ENCODE results near the gene UBC. TPM values are rescaled to one million over a fixed set of nuclear protein-coding genes. Genes with fewer than 3 reads are reported as not detected.

The UBC gene
- total and polyA plus RNA-seq, 11 donors, result 811 to 2,185 (median 1,239) TPM

GRCh38 chr12:124917135-124917840, 2.8 kb upstream of the UBC start:
- H3K27ac ChIP-seq, result peak overlapping the region; percentile 99 to 100 (median 100)
- peak; percentile 97 to 99 (median 98) for DNase-seq
- WGBS, 4 donors, result 0% methylated on average over 18 to 19 of the region's 19 CpGs
- no peaks in the 10 kb centered on the region for H3K9me3 ChIP-seq
- peak; percentile 90 to 94 (median 93) for ATAC-seq
- peaks cover 0 to 19% (median 14%) of the 10 kb centered on the region in 9 donors for H3K36me3 ChIP-seq
- intact Hi-C loops (cut with DNase I), result loop anchor here in 2 of 10 donors (1.0 to 10.0 kb wide), 2 partner anchors 23 to 402 kb away; no protein-coding TSS in a partner anchor
- peak overlapping the region in 11 of 12 donors; percentile 22 to 97 (median 80) for H3K4me3 ChIP-seq
- peak in 1 of 2 donors; percentile 67 for TF ChIP-seq POLR2A (IDR thresholded peaks at IDR 0.05)
- no peak for TF ChIP-seq CTCF (IDR thresholded peaks at IDR 0.05)
- H3K4me1 ChIP-seq, result peaks cover 0 to 72% (median 51%) of the 10 kb centered on the region in 12 donors
- H3K27me3 ChIP-seq, result no peaks in the 10 kb centered on the region

GRCh38 chr12:124916374-124917134, 2.1 kb upstream of the UBC start:
- H3K4me1 ChIP-seq, result peaks cover 0 to 69% (median 50%) of the 10 kb centered on the region in 12 donors
- DNase-seq (peak in 4 of 5 donors; percentile 68 to 80 (median 76)), ATAC-seq (peak; percentile 42 to 57 (median 50))
- no peak for TF ChIP-seq CTCF (IDR thresholded peaks at IDR 0.05)
- peak in 1 of 2 donors; percentile 82 for TF ChIP-seq POLR2A (IDR thresholded peaks at IDR 0.05)
- WGBS, 4 donors, result 13 to 27% (median 18%) methylated on average over 5 of the region's 5 CpGs
- intact Hi-C loops (cut with DNase I), result loop anchor here in 2 of 10 donors (1.0 to 10.0 kb wide), 2 partner anchors 24 to 402 kb away; no protein-coding TSS in a partner anchor
- peak overlapping the region; percentile 99 to 100 (median 100) for H3K27ac ChIP-seq
- peak overlapping the region in 9 of 12 donors; percentile 23 to 98 (median 96) for H3K4me3 ChIP-seq
- H3K27me3 ChIP-seq, result no peaks in the 10 kb centered on the region
- peaks cover 0 to 21% (median 16%) of the 10 kb centered on the region in 9 donors for H3K36me3 ChIP-seq
- no peaks in the 10 kb centered on the region for H3K9me3 ChIP-seq

- Histone ChIP-seq H3K4me1 (peaks cover 9 to 69% (median 51%) of the 10 kb centered on the region in 12 donors), H3K4me3 (peak overlapping the region; percentile 76 to 98 (median 96)), H3K27me3 (no peaks in the 10 kb centered on the region), H3K27ac (peak overlapping the region; percentile 99 to 100 (median 100)), H3K36me3 (peaks cover 0 to 31% (median 26%) of the 10 kb centered on the region in 9 donors), H3K9me3 (no peaks in the 10 kb centered on the region)
- WGBS, 4 donors, result 14 to 17% (median 16%) methylated on average over 21 of the region's 21 CpGs
- ATAC-seq (peak in 2 of 4 donors; percentile 2 to 4), DNase-seq (peak in 4 of 5 donors; percentile 53 to 70 (median 64))
- intact Hi-C loops (cut with DNase I), result loop anchor here in 3 of 10 donors (2.0 to 10.0 kb wide), 3 partner anchors 13 to 401 kb away; no protein-coding TSS in a partner anchor
- TF ChIP-seq CTCF (IDR thresholded peaks at IDR 0.05) (no peak), POLR2A (IDR thresholded peaks at IDR 0.05) (no peak)
Observed at GRCh38 chr12:124915239-124916236, 1.1 kb upstream of the UBC start.
